ENCODE measurements around the gene LRPPRC. TPM values are rescaled to one million over a fixed set of nuclear protein-coding genes. Genes with fewer than 3 reads are reported as not detected.

LRPPRC gene
- total RNA-seq, result 56.1 TPM
- long read RNA-seq, full-length matches to known transcripts, result 54 of 93 reads
- long read RNA-seq, partial matches to known transcripts, result 25 of 93 reads
- long read RNA-seq, other reads (novel, unspliced or antisense), result 14 of 93 reads

GRCh38 chr2:43995733-43996533, at the start of gene LRPPRC:
Gene LRPPRC, minus strand, starts transcription at chr2:43995989. Its CDS starts 42 bp downstream, at chr2:43995947.
- Histone ChIP-seq H3K27ac (peak within 1 kb of the TSS; percentile 94), H3K27me3 (no peaks in the 10 kb centered on the region), H3K4me1 (peaks cover 21% of the 10 kb centered on the region), H3K4me3 (peak within 1 kb of the TSS; percentile 100), H3K36me3 (peaks cover 4% of the 10 kb centered on the region), H3K9me3 (no peaks in the 10 kb centered on the region)
- DNase-seq (peak; percentile 93), ATAC-seq (peak; percentile 99)
- no peak for TF ChIP-seq CTCF (IDR thresholded peaks at IDR 0.05)
- intact Hi-C loops (cut with DNase I), result no loop called here

GRCh38 chr2:44045061-44045460, 49.3 kb upstream of the LRPPRC start:
- no peak for ATAC-seq
- intact Hi-C loops (cut with DNase I), result no loop called here
- no peak for DNase-seq
- Histone ChIP-seq H3K36me3 (no peaks in the 10 kb centered on the region), H3K9me3 (no peaks in the 10 kb centered on the region), H3K4me3 (no peak overlapping the region), H3K27ac (no peak overlapping the region), H3K4me1 (no peaks in the 10 kb centered on the region), H3K27me3 (no peaks in the 10 kb centered on the region)
- no peak for TF ChIP-seq CTCF (IDR thresholded peaks at IDR 0.05)

- peak; percentile 67 for TF ChIP-seq CTCF (IDR thresholded peaks at IDR 0.05)
- Histone ChIP-seq H3K36me3 (no peaks in the 10 kb centered on the region), H3K27ac (no peak overlapping the region), H3K4me3 (no peak overlapping the region), H3K9me3 (no peaks in the 10 kb centered on the region), H3K4me1 (no peaks in the 10 kb centered on the region), H3K27me3 (no peaks in the 10 kb centered on the region)
- ATAC-seq, result peak; percentile 97
- intact Hi-C loops (cut with DNase I), result no loop called here
- DNase-seq, result peak; percentile 83
Measured at GRCh38 chr2:44044281-44044720, 48.5 kb upstream of the LRPPRC start.

- Histone ChIP-seq H3K36me3 (no peaks in the 10 kb centered on the region), H3K4me3 (no peak overlapping the region), H3K27ac (no peak overlapping the region), H3K9me3 (no peaks in the 10 kb centered on the region), H3K4me1 (no peaks in the 10 kb centered on the region), H3K27me3 (no peaks in the 10 kb centered on the region)
- ATAC-seq (no peak), DNase-seq (no peak)
- no peak for TF ChIP-seq CTCF (IDR thresholded peaks at IDR 0.05)
- intact Hi-C loops (cut with DNase I), result no loop called here
Measured at GRCh38 chr2:44040365-44040764, 44.6 kb upstream of the LRPPRC start.

- DNase-seq (no peak), ATAC-seq (no peak)
- no peak for TF ChIP-seq CTCF (IDR thresholded peaks at IDR 0.05)
- H3K27me3 ChIP-seq, result no peaks in the 10 kb centered on the region
- H3K27ac ChIP-seq, result no peak overlapping the region
- no peaks in the 10 kb centered on the region for H3K36me3 ChIP-seq
- H3K4me3 ChIP-seq, result no peak overlapping the region
- intact Hi-C loops (cut with DNase I), result no loop called here
- no peaks in the 10 kb centered on the region for H3K4me1 ChIP-seq
- H3K9me3 ChIP-seq, result no peaks in the 10 kb centered on the region
Measured at GRCh38 chr2:44038277-44038676, 42.5 kb upstream of the LRPPRC start.

Data from upper lobe of right lung (tissue), 1 donor.